Lower lobe of right lung (tissue), 2 donors: ENCODE data around the gene STRN. TPM values are rescaled to one million over a fixed set of nuclear protein-coding genes. Genes with fewer than 3 reads are reported as not detected.

Experiments
- ATAC-seq, 2 donors: fragments of 200-7000 bp; cut with Tn5 transposase; one replicate each; pipeline ENCODE4 v1.9.1; 2020 to 2022; ENCODE audit warnings: mild to moderate bottlenecking in 2 of 2, moderate library complexity in 2 of 2
- DNase-seq: peaks from one replicate; pipeline ENCODE4 v3.0.0-alpha.2; 2020
- H3K27ac ChIP-seq: fragments of 200-600 bp; one replicate; pipeline ENCODE4 v1.8.0; 2022
- H3K27me3 ChIP-seq: fragments of 200-600 bp; one replicate; pipeline ENCODE4 v1.8.0; 2022; ENCODE audit warnings: low read depth
- H3K36me3 ChIP-seq: fragments of 200-600 bp; one replicate; pipeline ENCODE4 v1.8.0; 2022; ENCODE audit warnings: mild to moderate bottlenecking
- H3K4me1 ChIP-seq: fragments of 200-600 bp; one replicate; pipeline ENCODE4 v1.8.0; 2022
- H3K4me3 ChIP-seq: fragments of 200-600 bp; one replicate; pipeline ENCODE4 v1.8.0; 2022; ENCODE audit warnings: mild to moderate bottlenecking
- H3K9me3 ChIP-seq: fragments of 200-600 bp; one replicate; pipeline ENCODE4 v1.8.0; 2022
- CTCF ChIP-seq: fragments of 200-600 bp; IDR thresholded peaks from one replicate; pipeline ENCODE4 v1.8.0; 2022; ENCODE audit warnings: antibody characterized with exemption, mild to moderate bottlenecking
- intact Hi-C: fragments of 100-400 bp; cut with DNase I; formaldehyde crosslinking; loops from one replicate; pipeline ENCODE4 v1.11.0; 2022
- total RNA-seq: library from RNA; stranded (reverse); fragmentation: NEBNext Ultra II Directional; extraction: Animal tissue kit (Norgen Biotek cat#: 25700); gene quantifications from one replicate; pipeline ENCODE4 v1.2.1, GENCODE V29; 2021
- donor health status: DM: no; HTN: yes; CAD: no; lungs with severe emphysema.

Gene STRN
- total RNA-seq, 1 donor from 2014 or later = 31.1 TPM

GRCh38 chr2:36921984-36922383, 44.4 kb downstream of the STRN start:
- no peak for DNase-seq
- peaks cover 7% of the 10 kb centered on the region for H3K4me1 ChIP-seq

GRCh38 chr2:36919041-36919837, 47.1 kb downstream of the STRN start:
- DNase-seq = no peak
- Histone ChIP-seq H3K27ac (no peak overlapping the region), H3K27me3 (no peaks in the 10 kb centered on the region), H3K9me3 (no peaks in the 10 kb centered on the region), H3K4me1 (no peaks in the 10 kb centered on the region), H3K4me3 (no peak overlapping the region), H3K36me3 (peaks cover 3% of the 10 kb centered on the region)
- ATAC-seq = peak; percentile 64 to 87
- no peak for TF ChIP-seq CTCF
- intact Hi-C loops = no loop called here

More at GRCh38 chr2:36921984-36922383, 44.4 kb downstream of the STRN start:
- no peak overlapping the region for H3K4me3 ChIP-seq
- no peak overlapping the region for H3K27ac ChIP-seq
- H3K9me3 ChIP-seq = no peaks in the 10 kb centered on the region
- no peak for ATAC-seq
- no peaks in the 10 kb centered on the region for H3K27me3 ChIP-seq
- peaks cover 4% of the 10 kb centered on the region for H3K36me3 ChIP-seq
- intact Hi-C loops = no loop called here
- no peak for TF ChIP-seq CTCF

- no peak for ATAC-seq
- Histone ChIP-seq H3K36me3 (peaks cover 3% of the 10 kb centered on the region), H3K27ac (no peak overlapping the region), H3K9me3 (no peaks in the 10 kb centered on the region), H3K4me1 (no peaks in the 10 kb centered on the region), H3K4me3 (no peak overlapping the region), H3K27me3 (no peaks in the 10 kb centered on the region)
- TF ChIP-seq CTCF = peak; percentile 13
- intact Hi-C loops = no loop called here
- no peak for DNase-seq
Measured at GRCh38 chr2:36918307-36918706, 48.0 kb downstream of the STRN start.

GRCh38 chr2:36915627-36916026, 50.7 kb downstream of the STRN start:
- no peak for TF ChIP-seq CTCF
- no peaks in the 10 kb centered on the region for H3K4me1 ChIP-seq
- intact Hi-C loops = no loop called here
- no peak overlapping the region for H3K27ac ChIP-seq
- H3K4me3 ChIP-seq = no peak overlapping the region
- peak; percentile 37 to 63 for ATAC-seq
- peaks cover 3% of the 10 kb centered on the region for H3K36me3 ChIP-seq
- DNase-seq = no peak
- H3K9me3 ChIP-seq = no peaks in the 10 kb centered on the region
- H3K27me3 ChIP-seq = no peaks in the 10 kb centered on the region

GRCh38 chr2:36912695-36913094, 53.6 kb downstream of the STRN start:
- H3K27me3 ChIP-seq = no peaks in the 10 kb centered on the region
- H3K4me1 ChIP-seq = no peaks in the 10 kb centered on the region
- H3K36me3 ChIP-seq = peaks cover 3% of the 10 kb centered on the region
- H3K9me3 ChIP-seq = no peaks in the 10 kb centered on the region
- intact Hi-C loops = no loop called here
- H3K4me3 ChIP-seq = no peak overlapping the region
- ATAC-seq (no peak), DNase-seq (no peak)
- no peak overlapping the region for H3K27ac ChIP-seq
- TF ChIP-seq CTCF = no peak
